Measurements from ENCODE around the gene CAMK1G. TPM values are rescaled to one million over a fixed set of nuclear protein-coding genes. Genes with fewer than 3 reads are reported as not detected.

CAMK1G gene
- total and polyA plus RNA-seq, 2 experiments from 2014 or later: 0.32 to 0.76 TPM

DNA sequence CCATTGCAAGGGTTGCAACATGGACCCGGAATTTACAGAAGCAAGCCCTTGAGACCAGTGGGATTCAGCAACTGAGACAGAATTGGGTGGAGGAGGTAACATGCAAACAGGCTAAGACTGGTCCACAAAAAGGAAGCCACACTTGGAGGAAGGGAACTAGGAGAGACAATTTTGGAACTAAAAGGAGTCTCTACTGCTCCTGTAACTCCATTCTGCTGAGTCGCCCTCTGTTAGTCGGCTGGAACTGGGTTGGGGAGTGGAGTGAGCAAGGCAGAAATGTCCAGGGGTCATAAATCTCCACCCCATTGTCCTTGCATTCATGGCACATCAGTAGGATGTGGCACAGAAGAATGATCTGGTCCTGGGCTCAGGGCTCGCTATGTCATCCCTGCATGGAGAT, 63.6 kb downstream of the CAMK1G start (continued):
- TF ChIP-seq ZNF462 (CRISPR knock-in tag; IDR thresholded peaks at IDR 0.05) (no peak), POLR2AphosphoS5 (IDR thresholded peaks at IDR 0.05; ENCODE audit: low read depth) (no peak), EZH2phosphoT487 (IDR thresholded peaks at IDR 0.05; ENCODE audit: unreplicated experiment) (no peak), CREB1 (CRISPR knock-in tag; IDR thresholded peaks at IDR 0.05; ENCODE audit: low read depth) (no peak)
- TF ChIP-seq, protein P1, sequence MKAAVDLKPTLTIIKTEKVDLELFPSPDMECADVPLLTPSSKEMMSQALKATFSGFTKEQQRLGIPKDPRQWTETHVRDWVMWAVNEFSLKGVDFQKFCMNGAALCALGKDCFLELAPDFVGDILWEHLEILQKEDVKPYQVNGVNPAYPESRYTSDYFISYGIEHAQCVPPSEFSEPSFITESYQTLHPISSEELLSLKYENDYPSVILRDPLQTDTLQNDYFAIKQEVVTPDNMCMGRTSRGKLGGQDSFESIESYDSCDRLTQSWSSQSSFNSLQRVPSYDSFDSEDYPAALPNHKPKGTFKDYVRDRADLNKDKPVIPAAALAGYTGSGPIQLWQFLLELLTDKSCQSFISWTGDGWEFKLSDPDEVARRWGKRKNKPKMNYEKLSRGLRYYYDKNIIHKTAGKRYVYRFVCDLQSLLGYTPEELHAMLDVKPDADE (IDR thresholded peaks at IDR 0.05): no peak

DNA sequence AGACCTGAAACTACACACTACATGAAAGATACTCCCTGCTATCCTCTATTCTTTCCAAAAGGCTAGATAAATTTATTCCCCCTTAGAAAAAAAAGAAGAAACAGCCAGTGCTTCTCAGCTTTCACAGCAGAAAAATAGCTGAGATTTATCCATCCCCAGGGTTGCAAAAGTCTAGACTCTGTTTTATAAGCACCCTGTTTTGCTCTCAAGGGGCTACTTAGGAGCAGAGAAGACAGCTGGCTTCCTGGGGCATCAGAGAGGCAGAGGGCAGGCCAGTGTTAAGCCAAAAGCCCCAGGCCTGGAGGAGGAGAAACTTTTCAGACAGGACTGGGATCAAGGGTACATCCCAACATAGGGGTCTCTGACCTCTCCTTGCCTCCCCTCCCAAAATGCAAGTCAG, 64.8 kb downstream of the CAMK1G start:
- Mint-ChIP-seq H3K4me1 (peaks cover 17% of the 10 kb centered on the region), H3K27me3 (ENCODE audit: insufficient read depth, low read depth, poor library complexity) (peaks cover 12% of the 10 kb centered on the region), H3K9me3 (no peaks in the 10 kb centered on the region; the same call in 2 of the 3 replicates), H3K4me3 (no peak overlapping the region), H3K27ac (no peak overlapping the region), H3K36me3 (ENCODE audit: low read depth) (no peaks in the 10 kb centered on the region)
- H4K20me1 ChIP-seq (replicated peaks; ENCODE audit: insufficient read depth): no peaks in the 10 kb centered on the region
- H3K79me2 ChIP-seq (replicated peaks; ENCODE audit: insufficient read depth): no peaks in the 10 kb centered on the region
- H3F3A ChIP-seq (replicated peaks; ENCODE audit: low read depth): no peaks in the 10 kb centered on the region
- ATAC-seq (no peak), DNase-seq (ENCODE audit: low spot score) (no peak)
- H2AFZ ChIP-seq: no peak overlapping the region
- no peak overlapping the region for H3K4me3 ChIP-seq
- H3K36me3 ChIP-seq (ENCODE audit: insufficient read depth): no peaks in the 10 kb centered on the region
- peaks cover 7% of the 10 kb centered on the region for H3K4me1 ChIP-seq (ENCODE audit: insufficient read depth)
- no peak overlapping the region for H3K27ac ChIP-seq (ENCODE audit: low read depth)
- H3K9me2 ChIP-seq (ENCODE audit: insufficient read depth): no peaks in the 10 kb centered on the region
- no peak overlapping the region for H3K4me2 ChIP-seq
- no peaks in the 10 kb centered on the region for H3K27me3 ChIP-seq (ENCODE audit: insufficient read depth)
- TF ChIP-seq EZH2 (IDR thresholded peaks at IDR 0.05; ENCODE audit: low read depth, unreplicated experiment): no peak
- TF ChIP-seq ZNF462 (CRISPR knock-in tag; IDR thresholded peaks at IDR 0.05): no peak
- no peak for TF ChIP-seq POLR2AphosphoS5 (IDR thresholded peaks at IDR 0.05; ENCODE audit: low read depth)
- no peak for TF ChIP-seq STAT1 (IDR thresholded peaks at IDR 0.05; ENCODE audit: unreplicated experiment)
- TF ChIP-seq NANOG (IDR thresholded peaks at IDR 0.05; ENCODE audit: borderline replicate concordance): no peak
- TF ChIP-seq JUNB (IDR thresholded peaks at IDR 0.05; ENCODE audit: unreplicated experiment): no peak
